Endothelial cell of umbilical vein (primary cell): ENCODE results near the gene SPOCD1. TPM values are rescaled to one million over a fixed set of nuclear protein-coding genes. Genes with fewer than 3 reads are reported as not detected.

Source experiments
- BruUV-seq: library from RNA; stranded (reverse); fragments of 400-500 nt; replicated peaks from 2 replicates; lab custom pipeline; 2021; lab: Mats Ljungman, UMichigan
- CTCF ChIA-PET: fragments of 300-600, 350-600 bp; sonication (Branson Sonifier 250); formaldehyde crosslinking; loops from one replicate; lab custom pipeline; 2021; ENCODE audit warnings: antibody characterized with exemption, inconsistent platforms; lab: Charles Lee
- POLR2A ChIA-PET: fragments of 300-600, 350-600 bp; sonication (Branson Sonifier 250); formaldehyde crosslinking; loops from one replicate; lab custom pipeline; 2021; ENCODE audit warnings: antibody characterized with exemption, inconsistent platforms; lab: Charles Lee
- DNase-seq: peaks from one replicate; pipeline ENCODE4 v3.0.0-alpha.2; 2011; ENCODE audit warnings: low read depth, low spot score
- FAIRE-seq: peaks from 2 replicates; lab custom pipeline; 2011; peaks lifted over from hg19 to GRCh38; lab: Jason Lieb, UNC
- H2AFZ ChIP-seq: 2 replicates; pipeline ENCODE4 v1.6.0; 2012; ENCODE audit warnings: low read depth, low read length, control low read depth, inconsistent platforms
- H3K27ac ChIP-seq: 2 replicates; pipeline ENCODE4 v1.5.1; 2011; ENCODE audit warnings: low read depth, mild to moderate bottlenecking, control low read depth, low read length, moderate library complexity; ENCODE audit not compliant: insufficient read depth
- H3K27me3 ChIP-seq, 2 experiments: 2 replicates each; pipeline versions ENCODE4 v1.6.0 to v1.6.1; 2011; ENCODE audit warnings: low read length in 2 of 2, mixed read lengths in 1 of 2; ENCODE audit not compliant: control insufficient read depth in 2 of 2, insufficient read depth in 2 of 2
- H3K36me3 ChIP-seq, 2 experiments: 2 replicates in 1 of 2; 3 replicates in 1 of 2; pipeline ENCODE4 v1.5.1; 2011; ENCODE audit warnings: low read length in 2 of 2, mild to moderate bottlenecking in 1 of 2, moderate library complexity in 1 of 2; ENCODE audit not compliant: control insufficient read depth in 2 of 2, insufficient read depth in 2 of 2; ENCODE audit errors: extremely low read depth in 1 of 2
- H3K4me1 ChIP-seq: 3 replicates; pipeline ENCODE4 v1.5.1; 2011; ENCODE audit warnings: mild to moderate bottlenecking, low read length; ENCODE audit not compliant: control insufficient read depth, insufficient read depth; ENCODE audit errors: extremely low read depth
- H3K4me2 ChIP-seq: 2 replicates; pipeline ENCODE4 v1.6.1; 2011; ENCODE audit warnings: low read length, control low read depth, mixed read lengths; ENCODE audit not compliant: insufficient read depth
- H3K4me3 ChIP-seq, 3 experiments: fragments of 200-600 bp in 1 of 3; sonication (generic), shearing (Covaris generic) in 1 of 3; replicated peaks in 1 of 3; 2 replicates each; pipeline ENCODE4 v1.5.1; 2011 to 2016; ENCODE audit warnings: control low read depth in 3 of 3, low read length in 3 of 3, mild to moderate bottlenecking in 2 of 3, inconsistent platforms in 1 of 3, low read depth in 1 of 3, moderate library complexity in 1 of 3; ENCODE audit not compliant: insufficient read depth in 1 of 3
- H3K79me2 ChIP-seq: 2 replicates; pipeline ENCODE4 v1.6.0; 2012; ENCODE audit warnings: low read length, inconsistent platforms; ENCODE audit not compliant: control insufficient read depth, insufficient read depth
- H3K9ac ChIP-seq: replicated peaks from 2 replicates; pipeline ENCODE3; 2011; ENCODE audit warnings: low read length, control low read depth; ENCODE audit not compliant: insufficient read depth; ENCODE audit errors: extremely low read depth
- H3K9me1 ChIP-seq: replicated peaks from 3 replicates; pipeline ENCODE4 v1.6.0; 2011; ENCODE audit warnings: mild to moderate bottlenecking, low read length; ENCODE audit not compliant: control insufficient read depth, insufficient read depth; ENCODE audit errors: extremely low read depth
- H3K9me3 ChIP-seq: replicated peaks from 2 replicates; pipeline ENCODE4 v1.5.1; 2012; ENCODE audit warnings: low read length, inconsistent platforms; ENCODE audit not compliant: control insufficient read depth, insufficient read depth
- H4K20me1 ChIP-seq: replicated peaks from 2 replicates; pipeline ENCODE3; 2011; ENCODE audit warnings: mild to moderate bottlenecking, low read length; ENCODE audit not compliant: control insufficient read depth, insufficient read depth; ENCODE audit errors: extremely low read depth
- CTCF ChIP-seq, 2 donors: IDR thresholded peaks; 1 replicate in 1 of 2; 2 replicates in 1 of 2; pipeline ENCODE4 v1.5.1; 2011; ENCODE audit warnings: low read length in 2 of 2, mild to moderate bottlenecking in 2 of 2, moderate library complexity in 2 of 2, control low read depth in 1 of 2, inconsistent platforms in 1 of 2, low read depth in 1 of 2; ENCODE audit not compliant: insufficient read depth in 1 of 2; ENCODE audit errors: extremely low read depth in 1 of 2
- EZH2 ChIP-seq: IDR thresholded peaks from 2 replicates; pipeline ENCODE4 v1.6.1; 2012; ENCODE audit warnings: borderline replicate concordance, low read depth, mild to moderate bottlenecking, moderate library complexity, low read length, inconsistent platforms; ENCODE audit not compliant: severe bottlenecking
- MYC ChIP-seq: IDR thresholded peaks from one replicate; pipeline ENCODE4 v1.6.1; 2011; ENCODE audit warnings: mild to moderate bottlenecking, low read depth, low read length
- POLR2A ChIP-seq: IDR thresholded peaks from 2 replicates; pipeline ENCODE4 v1.6.1; 2012; ENCODE audit warnings: low read depth, mild to moderate bottlenecking, control low read depth, low read length
- dilution Hi-C: fragments of 300-500 bp; cut with MboI; formaldehyde crosslinking; loops from one replicate; pipeline ENCODE4 v1.15.0; 2019; ENCODE audit warnings: low sequenced_read_pairs; ENCODE audit not compliant: extremely low pct_ligation_motif_present
- intact Hi-C: fragments of 100-400 bp; cut with micrococcal nuclease; formaldehyde crosslinking; loops from one replicate; pipeline ENCODE4 v1.10.0; 2022
- polyA plus RNA-seq, 4 experiments: library from polyadenylated mRNA; depleted of rRNA in 3 of 4; stranded (reverse) in 3 of 4; unstranded in 1 of 4; fragments of >200 nt; gene quantifications; 2 replicates each; pipeline versions ENCODE4 v1.2.1 to v1.2.3, GENCODE V29; 2011 to 2012; ENCODE audit warnings: missing spikeins in 1 of 4
- total RNA-seq: library from RNA; stranded (reverse); gene quantifications from 2 replicates; pipeline ENCODE4 v1.2.3, GENCODE V29; 2021

The SPOCD1 gene
- total and polyA plus RNA-seq, 2 donors (not counting 3 experiments of a cell fraction or from before 2014, with no cell fraction given): 0.27 to 33.0 TPM

GRCh38 chr1:31789259-31790065 is 26.4 kb downstream of the SPOCD1 start:
- H3K9me1 ChIP-seq: no peaks in the 10 kb centered on the region
- H3K9me3 ChIP-seq: no peaks in the 10 kb centered on the region
- H3K4me3 ChIP-seq: peak overlapping the region; percentile 4 to 78 (median 55)
- no peaks in the 10 kb centered on the region for H3K36me3 ChIP-seq
- no peak overlapping the region for H3K27ac ChIP-seq
- no peaks in the 10 kb centered on the region for H3K79me2 ChIP-seq
- no peak overlapping the region for H2AFZ ChIP-seq
- intact Hi-C loops (loop anchor here (1.0 to 10.0 kb wide), 11 partner anchors 24 to 607 kb away; no protein-coding TSS in a partner anchor), dilution Hi-C loops (no loop called here)
- H3K9ac ChIP-seq: no peak overlapping the region
- no TSS peak for BruUV-seq
- no peaks in the 10 kb centered on the region for H4K20me1 ChIP-seq
- H3K27me3 ChIP-seq: no peaks in the 10 kb centered on the region
- FAIRE-seq (peak; percentile 87), DNase-seq (peak; percentile 91)
- no peak overlapping the region for H3K4me2 ChIP-seq
- TF ChIP-seq POLR2A (peak; percentile 32), MYC (no peak), CTCF (IDR thresholded peaks at IDR 0.05; ENCODE audit: extremely low read depth in 1 of 2, insufficient read depth in 1 of 2, low read depth in 1 of 2, low read length in 2 of 2) (peak; percentile 70 to 93), EZH2 (no peak)
- H3K4me1 ChIP-seq: peaks cover 4% of the 10 kb centered on the region
- ChIA-PET CTCF (interaction anchor here (0.6 to 5.6 kb wide), 57 partner anchors 9 to 604 kb away, joined by 3 to 102 read pairs (median 6); partner anchors contain the start of genes ADGRB2, COL16A1, KHDRBS1 and PEF1), POLR2A (interaction anchor here (0.7 to 1.2 kb wide), 5 partner anchors 9 to 1338 kb away, joined by 3 to 6 read pairs (median 3); no protein-coding TSS in a partner anchor)
